GM18498 (cell line): ENCODE results near the gene RFX6.
A peak's percentile ranks its signal among the peaks of the same experiment; 100 is the strongest.
"Not testable (repeated sequence)": the region's sequence is repeated elsewhere in the genome, so short reads cannot be mapped to it uniquely, and the experiment has no call there.

Experiments
- ATAC-seq: cut with Tn5 transposase; IDR thresholded peaks from one replicate; pipeline ENCODE4 v1.9.1; 2021; ENCODE audit warnings: mild to moderate bottlenecking, moderate library complexity; ENCODE audit not compliant: unreplicated experiment

RFX6 gene

GRCh38 chr6:116876635-116877611 is at the start of gene RFX6:
Gene RFX6 (plus strand): TSS chr6:116877242. CDS start chr6:116877276, 34 bp downstream.
- ATAC-seq = no peak

GRCh38 chr6:116827561-116828240 is 49.3 kb upstream of the RFX6 start:
- ATAC-seq = no peak

DNA sequence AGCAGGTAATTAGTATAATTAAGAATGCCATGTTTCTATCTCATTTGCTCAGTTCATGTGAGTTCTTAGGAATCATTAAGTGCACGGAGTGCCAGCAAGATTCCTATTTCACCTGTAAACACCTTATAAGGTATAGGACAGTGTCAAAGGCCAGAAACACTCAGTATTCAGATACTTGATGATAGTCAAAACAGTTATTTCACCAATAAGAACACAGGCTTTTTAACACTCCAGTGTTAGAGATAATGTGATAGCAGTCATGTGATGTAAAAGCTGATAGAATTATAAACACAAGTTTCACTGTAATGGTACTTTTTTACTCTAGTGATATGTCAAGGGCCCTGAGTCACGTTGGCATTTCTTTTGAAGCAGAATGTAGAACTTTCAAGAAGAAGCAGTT is 48.1 kb upstream of the RFX6 start, which contains the start of gene GPRC6A:
GPRC6A (minus strand) TSS at position 101 of the 400 bp plus-strand sequence; CDS start at position 31, 70 bp downstream.
- no peak for ATAC-seq

DNA sequence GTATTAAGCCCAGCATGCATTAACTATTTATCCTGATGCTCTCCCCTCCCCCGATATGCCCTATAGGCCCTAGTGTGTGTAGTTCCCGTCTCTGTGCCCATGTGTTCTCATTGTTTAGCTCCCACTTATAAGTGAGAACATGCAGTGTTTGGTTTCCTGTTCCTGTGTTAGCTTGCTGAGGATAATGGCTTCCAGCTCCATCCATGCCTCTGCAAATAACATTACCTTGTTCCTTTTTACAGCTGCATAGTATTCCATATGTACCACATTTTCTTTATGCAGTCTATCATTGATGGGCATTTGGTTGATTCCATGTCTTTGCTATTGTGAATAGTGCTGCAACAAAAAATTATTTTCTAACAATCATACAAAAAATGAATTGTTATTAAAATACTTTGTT is 42.5 kb upstream of the RFX6 start:
- ATAC-seq = not testable (repeated sequence)

DNA sequence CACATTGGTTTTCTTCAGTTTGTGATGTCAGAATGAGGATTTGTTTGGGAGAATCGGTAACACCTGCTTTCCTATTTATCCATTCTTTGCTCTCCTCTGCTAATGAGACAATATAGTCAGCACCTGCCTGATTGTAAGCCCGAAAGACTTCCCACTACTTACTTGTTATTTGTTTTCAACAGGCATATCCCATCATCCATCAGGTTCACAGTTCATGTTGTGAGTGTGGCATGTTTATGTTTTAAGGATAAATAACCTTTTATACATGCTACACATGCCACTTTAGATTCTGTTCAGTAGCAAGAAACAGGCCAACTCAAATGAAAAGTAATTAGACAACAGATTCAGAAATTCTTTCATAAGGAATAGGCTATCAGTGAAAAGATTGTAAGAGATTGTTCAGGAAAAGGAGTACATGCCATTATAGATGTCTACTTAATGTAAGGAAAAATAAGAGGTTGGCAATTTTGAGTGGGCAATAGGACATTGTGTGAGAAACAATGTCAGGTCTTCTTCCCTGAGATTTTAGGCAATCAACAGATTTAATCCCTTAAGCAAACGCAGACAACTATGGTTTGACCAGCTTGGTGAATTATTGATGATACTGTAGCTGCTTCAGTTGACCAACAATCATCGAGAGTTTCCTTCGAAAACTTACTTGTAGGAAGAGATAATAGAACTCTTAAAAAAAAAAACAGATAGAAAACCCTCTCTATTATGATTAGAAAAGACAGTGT is 40.3 kb upstream of the RFX6 start:
- no peak for ATAC-seq

GRCh38 chr6:116840091-116840490 is 37.0 kb upstream of the RFX6 start:
- no peak for ATAC-seq

DNA sequence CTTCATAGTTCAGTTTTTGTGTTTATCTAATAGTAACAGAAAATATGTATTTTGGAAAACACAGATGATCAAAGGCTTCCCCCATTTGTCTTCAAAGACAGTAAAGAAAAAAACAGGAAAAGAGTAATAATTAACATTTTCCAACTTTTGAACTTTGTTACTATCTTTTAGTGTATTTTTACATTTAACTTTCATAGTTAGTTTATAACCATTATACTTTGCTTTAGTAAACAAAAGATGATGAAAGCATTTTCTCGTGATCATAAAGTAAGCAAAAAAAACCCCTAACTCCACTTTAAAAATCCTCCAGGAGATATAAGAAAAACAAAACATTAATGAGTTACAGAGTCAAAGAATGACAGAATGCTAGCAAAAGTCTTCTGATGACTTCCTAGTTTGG is 34.6 kb upstream of the RFX6 start:
- ATAC-seq = no peak

DNA sequence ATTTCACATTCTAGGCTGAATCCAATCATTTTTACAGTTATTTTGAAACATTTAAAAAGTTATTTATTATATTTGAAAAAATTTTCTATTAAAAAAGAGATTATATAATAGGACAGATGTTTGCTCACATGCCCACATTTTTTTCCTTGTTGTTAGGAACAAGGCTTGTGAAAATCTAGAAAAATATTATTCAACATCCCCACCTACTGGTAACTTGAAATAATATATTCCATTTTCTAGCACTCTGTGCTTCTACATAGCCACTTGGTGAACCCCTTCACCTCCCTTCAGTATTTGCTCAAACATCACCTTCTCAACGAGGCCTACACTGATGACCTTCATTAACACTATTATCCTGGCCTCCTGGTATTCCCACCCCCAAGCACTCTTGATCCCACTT is 29.8 kb upstream of the RFX6 start:
- ATAC-seq = no peak

DNA sequence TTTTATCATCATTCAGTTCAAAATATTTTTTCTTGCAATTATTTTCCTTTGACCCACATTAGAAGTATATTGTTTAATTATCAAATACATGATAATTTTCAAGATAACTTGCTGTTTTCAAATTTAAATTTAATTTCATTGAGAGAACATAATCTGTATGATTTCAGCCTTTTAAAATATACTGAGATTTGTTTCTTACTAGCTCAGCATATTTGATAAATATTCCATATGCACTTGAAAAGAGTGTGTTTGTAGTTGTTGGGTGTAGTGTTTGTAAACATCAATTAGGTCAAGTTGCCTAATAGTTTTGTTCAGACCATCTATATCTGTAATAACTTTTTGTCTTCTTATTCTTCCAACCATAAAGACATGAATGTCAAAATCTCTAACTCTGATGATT is 19.0 kb upstream of the RFX6 start:
- ATAC-seq = no peak

- no peak for ATAC-seq
Measured at GRCh38 chr6:116859264-116859663, 17.8 kb upstream of the RFX6 start.

GRCh38 chr6:116866281-116866871 is 10.7 kb upstream of the RFX6 start:
- peak; percentile 73 for ATAC-seq

GRCh38 chr6:116872771-116873170 is 4.3 kb upstream of the RFX6 start:
- no peak for ATAC-seq

DNA sequence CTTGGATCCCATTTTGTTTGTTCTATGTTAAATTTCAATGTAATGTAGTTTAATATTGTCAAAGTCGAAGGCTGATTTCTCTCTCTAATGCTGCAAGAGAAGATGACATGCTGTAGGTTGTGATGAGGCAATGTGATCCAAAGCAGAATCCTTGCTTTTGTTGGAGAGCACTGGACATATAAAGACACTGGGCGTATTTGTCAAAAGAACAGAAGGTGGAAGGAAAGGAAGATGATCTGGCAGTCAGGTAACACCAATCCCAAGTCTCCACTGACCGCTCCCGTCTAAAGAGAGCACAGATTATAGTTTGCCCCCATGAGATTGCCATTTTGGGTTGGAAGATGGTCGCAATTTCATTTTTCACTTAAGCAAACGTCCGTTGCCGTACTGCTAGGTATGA is 935 bp upstream of the RFX6 start:
- ATAC-seq = no peak

DNA sequence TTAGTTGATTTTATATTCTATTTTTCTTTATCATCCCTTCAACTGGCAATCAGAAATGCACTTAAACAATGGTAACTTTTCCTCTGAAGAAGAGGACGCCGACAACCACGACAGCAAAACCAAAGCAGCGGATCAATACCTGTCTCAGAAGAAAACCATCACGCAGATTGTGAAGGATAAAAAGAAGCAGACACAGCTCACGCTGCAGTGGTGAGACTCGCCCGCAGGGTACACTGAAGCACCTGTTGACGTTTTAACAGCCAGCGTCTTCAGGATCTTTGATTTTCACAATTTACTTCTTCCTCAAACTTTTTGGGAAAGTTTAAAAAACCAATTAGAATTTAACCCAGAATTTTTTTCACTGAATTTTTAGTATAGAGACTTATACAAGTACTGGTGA is 701 bp downstream of the RFX6 start:
- no peak for ATAC-seq

- ATAC-seq = no peak
Measured at GRCh38 chr6:116881236-116881635, 4.2 kb downstream of the RFX6 start.

- ATAC-seq = no peak
Measured at GRCh38 chr6:116883005-116883404, 6.0 kb downstream of the RFX6 start.

- no peak for ATAC-seq
Measured at GRCh38 chr6:116884530-116884929, 7.5 kb downstream of the RFX6 start.

- ATAC-seq = no peak
Measured at GRCh38 chr6:116887168-116887567, 10.1 kb downstream of the RFX6 start.

- no peak for ATAC-seq
Measured at GRCh38 chr6:116887894-116888293, 10.9 kb downstream of the RFX6 start.

- no peak for ATAC-seq
Measured at GRCh38 chr6:116888732-116889360, 11.8 kb downstream of the RFX6 start.
